NCI-H2196 (cell line): ENCODE data around the gene SOAT1.
"Not testable (repeated sequence)": the region's sequence is repeated elsewhere in the genome, so short reads cannot be mapped to it uniquely, and the experiment has no call there.

ENCODE experiments used
- DNase-seq: peaks from one replicate; lab custom pipeline; 2025; ENCODE audit not compliant: unreplicated experiment; lab: John Stamatoyannopoulos, UW

Gene SOAT1

DNA sequence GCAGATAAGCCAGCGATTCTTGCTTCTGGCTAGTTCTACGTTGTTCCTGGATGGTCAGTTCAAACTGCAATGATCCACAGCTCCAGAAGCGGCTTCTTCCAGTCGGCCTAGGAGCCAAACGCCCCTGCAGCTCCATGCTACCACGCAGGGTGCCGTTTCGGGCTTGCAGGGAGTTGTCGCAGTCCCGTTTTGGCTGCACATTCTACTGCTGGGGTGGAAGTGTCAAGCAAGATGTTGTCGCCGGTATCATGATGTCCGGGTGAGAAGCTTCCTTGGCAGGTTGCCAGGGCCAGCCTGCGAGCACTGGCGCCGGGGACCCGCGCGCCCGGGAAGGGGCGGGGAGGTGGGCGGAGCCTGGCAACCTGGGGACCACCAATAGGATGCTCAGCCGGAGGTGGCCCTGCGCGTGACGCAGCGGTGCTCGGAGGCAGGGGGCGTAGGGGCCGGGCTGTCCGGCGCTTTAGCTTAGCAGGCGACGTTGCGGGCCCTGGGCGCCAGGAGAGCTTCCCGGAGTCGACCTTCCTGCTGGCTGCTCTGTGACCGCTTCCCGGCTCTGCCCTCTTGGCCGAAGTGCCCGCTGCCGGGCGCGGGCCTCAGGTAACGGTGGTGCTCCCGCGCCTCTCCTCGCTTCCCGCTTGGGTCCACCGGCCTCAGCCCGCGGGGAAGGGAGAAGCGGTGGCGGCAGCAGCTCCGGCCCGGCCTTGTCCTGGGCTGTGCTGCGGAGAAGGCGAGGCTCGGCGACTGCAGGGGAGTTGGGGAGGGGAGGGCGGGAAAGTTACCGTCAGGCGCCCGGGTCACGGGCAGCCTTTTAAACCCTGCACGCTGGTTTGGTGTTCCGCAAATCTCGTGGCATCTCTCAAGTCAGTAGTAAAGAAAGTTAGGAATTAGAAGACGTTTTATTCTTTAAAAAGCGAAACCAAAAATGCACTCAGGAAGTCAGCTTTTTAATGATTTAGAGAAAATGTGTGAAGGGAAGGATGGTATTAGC lies at the start of gene SOAT1:
SOAT1 (plus strand) TSS at position 458 of the 988 bp plus-strand sequence. CDS start 8,888 bp downstream, outside the sequence.
- DNase-seq = peak; percentile 94

DNA sequence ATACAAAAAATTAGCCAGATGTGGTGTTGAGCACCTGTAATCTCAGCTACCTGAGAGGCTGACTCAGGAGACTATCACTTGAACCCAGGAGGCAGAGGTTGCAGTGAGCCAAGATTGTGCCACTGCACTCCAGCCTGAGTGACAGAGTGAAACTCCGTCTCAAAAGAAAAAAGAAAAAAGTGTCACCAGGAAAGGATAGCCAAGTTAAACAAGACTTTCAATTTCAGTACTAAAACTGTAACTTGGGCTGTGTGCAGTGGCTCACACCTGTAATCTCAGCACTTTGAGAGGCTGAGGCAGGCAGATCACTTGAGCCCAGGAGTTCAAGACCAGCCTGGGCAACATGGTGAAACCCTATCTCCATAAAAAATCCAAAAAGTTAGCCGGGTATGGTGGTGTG lies 48.2 kb upstream of the SOAT1 start:
- DNase-seq = not testable (repeated sequence)

DNA sequence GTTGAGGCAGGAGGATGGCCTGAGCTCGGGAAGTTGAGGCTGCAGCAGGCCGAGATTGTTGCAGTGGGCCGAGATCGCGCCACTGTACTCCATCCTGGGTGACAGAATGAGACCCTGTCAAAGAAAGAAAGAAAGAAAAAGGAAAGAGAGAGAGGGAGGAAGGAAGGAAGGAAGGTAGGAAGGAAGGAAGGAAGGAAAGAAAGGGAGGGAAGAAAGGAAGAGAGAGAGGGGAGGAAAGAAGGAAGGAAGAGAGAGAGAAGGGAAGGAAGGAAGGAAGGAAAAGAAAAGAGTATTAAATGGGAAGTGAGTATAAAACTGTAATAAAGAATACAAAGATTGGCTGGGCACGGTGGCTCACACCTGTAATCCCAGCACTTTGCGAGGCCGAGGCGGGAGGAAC lies 45.7 kb upstream of the SOAT1 start:
- no peak for DNase-seq

DNA sequence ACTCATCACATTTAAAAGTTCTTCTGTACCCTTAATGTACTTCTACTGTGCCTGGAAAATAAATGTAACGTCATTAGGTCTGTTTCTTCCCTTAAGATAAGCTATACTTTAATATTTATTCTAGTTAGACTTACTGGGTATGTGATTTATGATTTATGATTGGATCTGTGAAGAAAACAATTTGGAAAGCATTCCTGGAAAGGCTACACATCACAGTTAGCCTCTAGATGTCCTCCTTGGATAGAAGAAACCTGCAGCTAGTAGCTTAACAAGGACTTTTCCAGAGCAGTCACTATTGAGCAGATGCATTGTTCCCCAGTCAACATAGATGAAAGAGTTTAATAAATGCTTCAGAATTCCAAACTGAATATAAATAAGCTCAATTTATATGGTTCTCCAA lies 41.9 kb upstream of the SOAT1 start:
- no peak for DNase-seq

DNA sequence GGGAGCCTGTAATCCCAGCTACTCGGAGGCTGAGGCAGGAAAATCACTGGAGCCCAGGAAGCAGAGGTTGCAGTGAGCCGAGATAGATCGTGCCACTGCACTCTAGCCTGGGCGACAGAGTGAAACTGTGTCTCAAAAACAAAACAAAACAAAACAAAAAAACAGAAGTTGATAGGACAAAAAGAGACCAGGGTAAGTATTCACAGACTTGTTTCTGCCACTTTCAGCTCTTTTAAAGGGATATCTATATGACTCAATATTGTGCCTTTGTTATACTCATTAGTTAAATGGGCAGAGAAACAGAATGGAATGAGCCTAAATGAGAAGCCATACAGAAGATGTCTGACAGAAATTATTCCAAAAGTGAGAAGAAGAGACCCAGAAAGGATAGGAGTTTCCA lies 41.0 kb upstream of the SOAT1 start:
- no peak for DNase-seq

DNA sequence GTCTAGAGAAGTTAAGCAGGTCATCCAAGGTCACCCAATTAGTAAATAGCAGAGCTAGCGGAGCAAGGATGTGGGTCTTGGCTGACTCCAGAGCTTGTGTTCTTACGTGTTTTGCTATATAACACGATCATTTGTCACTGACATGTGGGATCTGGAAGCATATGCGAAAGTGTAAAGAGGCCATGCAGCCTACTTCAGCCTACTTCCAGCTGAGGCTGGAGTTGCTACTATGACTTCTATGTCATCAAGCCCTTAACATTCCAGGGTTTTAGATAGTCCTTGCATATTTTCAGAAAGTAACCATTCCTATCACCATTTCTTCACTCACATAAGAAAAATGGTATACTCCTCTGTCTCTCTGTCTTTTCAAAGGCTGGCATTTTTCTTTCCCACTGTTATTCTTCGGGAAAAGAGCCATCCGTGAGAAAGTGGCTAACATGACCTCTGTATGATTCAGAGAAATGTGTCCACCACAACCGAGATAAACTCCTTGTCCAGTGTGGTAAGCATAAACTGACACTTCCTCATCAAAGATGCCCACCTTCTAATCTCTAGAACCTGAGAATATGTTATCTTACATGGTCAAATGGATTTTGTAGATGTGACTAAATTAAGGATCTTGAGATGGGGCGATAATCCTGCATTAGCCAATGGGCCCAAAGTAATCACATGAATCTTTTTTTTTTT lies 40.2 kb upstream of the SOAT1 start:
- DNase-seq = no peak

DNA sequence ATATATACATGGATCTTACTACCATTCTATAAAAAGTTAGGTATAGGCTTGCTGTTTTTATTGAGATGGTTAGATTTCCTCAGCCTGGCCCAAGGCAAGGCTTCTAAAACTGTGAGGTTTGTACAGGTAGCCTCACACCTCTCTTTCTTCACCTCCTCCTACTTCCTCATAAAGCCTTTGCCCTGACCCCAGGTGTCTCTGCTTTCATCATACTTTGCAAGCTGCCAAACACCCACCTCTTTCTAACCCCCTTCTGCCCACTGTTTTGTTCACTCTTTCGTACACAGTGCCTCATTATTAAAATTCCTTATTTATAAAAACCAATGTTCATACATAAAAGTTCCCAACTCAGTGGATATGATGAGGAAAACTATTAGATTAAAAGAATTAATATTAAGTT lies 31.4 kb upstream of the SOAT1 start:
- no peak for DNase-seq

DNA sequence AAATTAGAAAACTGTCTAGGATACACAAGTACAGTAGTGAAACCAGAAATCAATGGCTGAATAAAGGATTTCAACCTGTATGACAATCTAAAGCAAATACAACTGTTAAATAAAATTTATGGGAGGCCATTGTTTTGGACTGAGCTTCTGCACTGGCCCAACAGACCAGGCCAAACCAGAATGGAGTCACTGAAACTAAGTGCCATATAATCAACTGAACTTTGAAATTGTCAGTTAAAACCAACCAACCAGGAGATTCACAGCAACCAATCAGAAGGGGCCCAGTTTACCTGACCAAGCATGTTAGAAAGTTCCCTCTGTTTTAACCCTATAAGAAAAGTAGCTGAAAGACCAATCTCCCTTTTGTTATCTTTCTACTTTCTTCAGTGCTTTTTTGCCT lies 30.5 kb upstream of the SOAT1 start:
- no peak for DNase-seq

DNA sequence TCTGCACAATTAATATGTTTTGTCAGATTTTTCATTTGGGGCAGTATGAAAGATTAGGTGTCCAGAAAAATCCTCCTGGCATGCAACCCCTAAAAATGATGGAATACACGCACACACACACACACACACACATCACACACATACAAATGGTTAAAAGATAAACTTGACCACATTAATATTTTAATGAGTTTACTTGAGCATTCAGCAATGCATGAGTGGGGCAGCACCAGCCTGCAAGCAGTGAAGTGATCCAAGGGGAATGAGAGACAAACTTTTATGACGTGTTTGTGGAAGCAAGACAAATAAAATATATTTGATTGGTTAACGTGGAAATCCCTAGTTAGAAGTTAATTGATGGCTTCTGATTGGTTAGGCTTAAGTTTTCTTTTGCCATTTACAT lies 29.1 kb upstream of the SOAT1 start:
- DNase-seq = no peak

DNA sequence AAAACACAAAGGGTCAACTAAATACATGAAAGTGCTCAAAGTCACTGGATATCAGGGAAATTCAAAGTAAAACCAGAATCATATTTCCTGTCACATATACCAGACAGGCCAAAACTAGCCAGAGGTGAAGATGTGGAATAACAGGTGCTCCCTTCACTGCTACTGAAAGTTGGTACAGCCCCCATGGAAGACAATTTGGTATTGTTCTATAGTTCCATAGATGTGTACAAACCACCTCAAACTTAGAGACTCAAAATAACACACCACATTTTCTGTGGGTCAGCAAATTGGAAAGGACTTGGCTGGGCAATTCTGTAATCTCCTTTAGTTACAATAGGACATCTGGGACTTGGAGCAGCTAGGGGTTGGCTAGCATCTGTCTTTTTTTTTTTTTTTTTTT lies 24.5 kb upstream of the SOAT1 start:
- no peak for DNase-seq

DNA sequence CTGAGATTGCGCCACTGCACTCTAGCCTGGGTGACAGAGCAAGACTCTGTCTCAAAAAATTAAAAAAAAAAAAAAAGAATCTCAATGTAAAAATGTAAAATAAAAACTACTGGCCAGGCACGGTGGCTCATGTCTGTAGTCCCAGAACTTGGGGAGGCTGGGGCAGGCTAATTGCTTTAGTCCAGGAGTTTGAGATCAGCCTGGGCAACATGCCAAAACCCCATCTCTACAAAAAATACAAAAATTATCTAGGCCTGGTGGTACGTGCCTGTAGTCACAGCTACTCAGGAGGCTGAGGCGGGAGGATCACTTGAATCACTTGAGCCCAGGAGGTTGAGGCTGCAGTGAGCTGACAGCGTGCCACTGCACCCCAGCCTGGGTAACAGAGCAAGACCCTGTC lies 19.2 kb upstream of the SOAT1 start:
- DNase-seq = not testable (repeated sequence)

DNA sequence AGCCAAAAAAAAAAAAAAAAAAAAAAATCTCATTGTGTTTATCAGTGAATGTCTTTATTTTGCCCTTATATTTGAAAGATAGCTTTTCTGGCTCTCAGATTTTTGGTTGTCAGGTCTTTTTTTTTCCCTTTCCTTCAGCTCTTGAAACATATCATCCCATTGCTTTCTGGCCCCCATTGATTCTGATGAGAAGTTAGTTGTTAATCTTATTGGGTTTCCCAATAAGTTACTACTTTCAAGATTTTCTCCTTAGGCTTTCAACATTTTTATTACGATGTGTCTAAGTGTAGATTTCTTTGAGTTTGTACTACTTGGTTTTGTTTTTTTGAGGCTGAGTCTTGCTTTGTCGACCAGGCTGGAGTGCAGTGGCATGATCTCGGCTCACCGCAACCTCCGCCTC lies 14.7 kb upstream of the SOAT1 start:
- no peak for DNase-seq

DNA sequence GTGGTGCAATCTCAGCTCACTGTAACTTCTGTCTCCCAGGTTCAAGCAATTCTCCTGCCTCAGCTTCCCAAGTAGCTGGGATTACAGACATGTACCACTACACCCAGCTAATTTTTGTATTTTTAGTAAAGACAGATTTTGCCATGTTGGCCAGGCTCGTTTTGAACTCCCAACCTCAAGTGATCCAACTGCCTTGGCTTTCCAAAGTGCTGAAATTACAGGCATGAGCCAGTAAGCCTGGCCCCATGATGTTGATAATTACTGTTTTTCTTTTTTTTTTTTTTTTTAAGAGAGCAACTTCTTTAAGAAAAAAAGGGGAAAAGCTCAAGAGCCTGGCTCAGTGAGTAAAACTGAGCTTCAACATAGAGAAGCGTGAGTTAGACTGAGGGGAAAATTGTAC lies 9.6 kb upstream of the SOAT1 start:
- no peak for DNase-seq

DNA sequence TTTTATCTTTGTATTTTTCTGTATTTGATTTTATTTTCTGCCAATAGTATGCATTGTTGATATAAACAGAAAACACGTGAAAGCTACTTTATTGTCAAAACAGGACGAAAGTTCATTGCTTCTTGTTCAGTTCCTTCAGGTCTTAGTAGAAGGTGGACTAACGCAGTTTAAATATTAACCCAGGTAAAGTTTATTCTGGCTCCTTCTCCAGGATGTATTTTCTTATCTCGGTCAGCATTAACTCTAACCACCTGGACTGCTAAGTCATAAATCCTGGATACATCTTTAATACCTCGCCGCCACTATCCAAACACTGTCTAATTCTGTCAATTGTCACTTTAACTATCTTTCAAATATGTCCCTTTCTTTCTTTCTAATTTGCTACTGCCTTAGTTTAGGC lies 5.7 kb upstream of the SOAT1 start:
- DNase-seq = no peak

DNA sequence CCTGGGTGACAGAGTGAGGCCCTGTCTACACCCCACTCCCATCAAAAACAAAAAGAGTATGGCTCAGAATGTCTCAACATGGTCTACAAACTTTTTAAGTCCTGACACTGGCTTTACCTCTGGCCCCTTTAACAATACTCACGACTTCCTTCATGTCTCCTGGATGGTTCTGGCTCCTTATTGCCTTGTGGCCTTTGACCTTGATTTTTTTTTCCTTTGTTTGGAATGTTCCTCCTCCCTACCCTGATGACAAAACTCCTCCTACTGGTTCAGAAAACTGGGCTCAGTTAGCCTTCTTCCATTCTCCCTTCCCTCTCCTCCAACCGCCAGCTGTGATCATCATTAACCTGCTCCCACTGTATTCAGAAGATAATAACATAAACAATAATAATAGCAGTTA lies 4.6 kb upstream of the SOAT1 start:
- DNase-seq = no peak

DNA sequence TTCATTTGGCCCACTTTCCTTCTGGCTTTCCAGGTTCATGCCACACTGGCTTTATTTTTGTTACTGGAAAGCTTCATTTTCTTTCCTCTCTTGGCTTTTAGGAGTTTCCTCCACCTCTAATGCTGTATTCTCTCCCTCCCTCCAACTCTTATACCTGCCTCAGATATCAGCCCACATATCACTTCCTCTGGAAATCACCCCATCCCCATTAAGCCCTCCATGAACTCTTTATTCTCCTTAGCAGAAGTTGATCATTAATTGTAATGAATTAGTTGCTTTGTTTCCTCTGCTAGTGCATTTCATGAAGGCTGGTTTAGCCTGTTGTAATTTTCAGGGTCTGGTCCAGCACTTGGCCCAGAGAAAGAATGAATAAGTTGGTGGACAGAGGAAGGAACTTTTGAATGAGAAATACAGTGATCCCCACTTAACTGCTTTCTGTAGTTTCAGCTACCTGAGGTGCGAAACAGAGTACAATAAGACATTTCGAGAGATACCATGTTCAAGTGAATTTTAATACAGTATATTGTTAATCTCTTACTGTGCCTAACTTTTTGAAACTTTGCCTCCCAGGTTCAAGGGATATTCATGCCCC lies 1.7 kb downstream of the SOAT1 start:
- DNase-seq = no peak

DNA sequence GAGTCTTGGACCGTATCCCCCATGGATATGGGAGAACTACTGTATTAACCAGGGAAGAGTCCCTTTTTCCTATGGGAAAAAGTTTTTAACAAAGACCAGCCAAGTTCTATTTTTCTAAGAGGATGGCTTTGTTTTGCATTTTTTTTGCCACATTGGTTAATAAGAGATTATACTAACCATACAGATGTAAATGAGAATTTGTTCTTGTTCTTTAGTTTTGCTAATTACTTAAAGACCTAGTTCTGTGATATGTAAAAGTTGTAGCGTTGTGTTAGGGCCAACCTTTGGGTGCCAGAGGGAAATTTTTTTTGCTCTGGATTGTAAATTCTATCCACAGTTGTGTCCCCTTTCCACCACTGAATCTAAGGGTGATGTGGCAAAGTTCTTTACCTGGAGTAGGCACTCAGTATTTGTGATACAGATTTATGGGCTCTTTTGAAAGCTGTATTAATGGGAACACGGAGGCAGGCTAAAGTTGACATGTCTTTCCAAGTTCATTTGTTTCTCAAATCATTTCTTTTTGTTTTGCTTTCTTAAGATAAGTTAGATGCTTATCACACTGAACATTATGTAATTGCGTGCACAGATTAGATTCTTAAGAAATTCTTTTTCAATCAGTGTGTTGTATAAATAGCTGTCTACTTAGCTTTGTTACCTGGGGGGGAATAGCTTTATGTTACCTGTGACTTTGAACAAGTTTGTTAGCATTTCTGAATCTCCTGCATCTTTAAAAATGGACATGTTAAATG lies 2.9 kb downstream of the SOAT1 start:
- no peak for DNase-seq

DNA sequence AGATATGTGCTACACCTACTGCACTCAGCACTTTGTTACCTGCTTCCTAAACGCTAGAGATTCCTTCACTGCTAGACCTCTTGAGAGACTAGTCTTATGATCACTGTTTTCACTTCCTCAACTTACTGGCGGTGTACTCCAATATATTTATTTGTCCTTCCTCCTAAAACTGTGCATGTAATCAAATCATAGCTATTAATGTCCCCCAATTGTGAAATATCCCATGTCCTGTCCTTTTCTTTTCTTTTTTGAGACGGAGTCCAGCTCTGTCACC lies 3.4 kb downstream of the SOAT1 start:
- no peak for DNase-seq

DNA sequence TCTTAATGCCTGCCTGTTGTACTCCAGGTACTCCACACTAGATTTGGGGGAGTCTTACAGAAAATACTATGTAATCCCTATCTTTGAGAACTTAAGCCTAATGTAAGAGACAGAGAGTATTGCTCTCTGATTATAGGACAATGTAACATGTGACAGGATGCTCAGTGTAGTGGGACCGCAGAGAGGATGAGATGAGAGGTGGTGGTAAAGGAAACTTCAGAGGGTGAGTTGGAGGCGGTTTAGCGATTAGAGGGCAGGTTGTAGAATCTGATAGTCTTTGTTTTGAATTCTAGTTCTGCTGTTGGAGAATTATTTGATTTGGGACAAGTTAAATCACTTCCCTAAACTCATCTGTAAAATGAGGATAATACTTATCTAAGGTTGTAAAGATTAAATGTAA lies 5.4 kb downstream of the SOAT1 start:
- DNase-seq = no peak

DNA sequence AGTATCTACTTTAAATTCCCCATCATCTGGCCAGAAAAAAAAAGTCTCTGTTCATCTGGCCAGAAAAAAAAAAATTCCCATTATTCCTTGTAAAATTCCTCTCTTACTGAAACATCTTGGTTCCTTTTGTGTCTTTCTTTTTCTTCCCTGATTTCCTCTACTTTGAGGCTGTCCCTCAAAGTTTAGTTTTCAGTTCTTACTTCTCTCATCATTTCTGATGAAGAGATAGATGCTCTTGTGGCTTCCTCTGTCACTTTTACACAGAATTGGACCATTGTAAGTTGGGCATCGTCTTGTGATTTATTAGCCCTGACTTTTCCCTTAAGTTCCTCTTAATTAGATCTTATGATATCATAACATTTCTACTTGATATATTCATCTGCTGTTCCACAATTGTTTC lies 6.5 kb downstream of the SOAT1 start:
- no peak for DNase-seq

DNA sequence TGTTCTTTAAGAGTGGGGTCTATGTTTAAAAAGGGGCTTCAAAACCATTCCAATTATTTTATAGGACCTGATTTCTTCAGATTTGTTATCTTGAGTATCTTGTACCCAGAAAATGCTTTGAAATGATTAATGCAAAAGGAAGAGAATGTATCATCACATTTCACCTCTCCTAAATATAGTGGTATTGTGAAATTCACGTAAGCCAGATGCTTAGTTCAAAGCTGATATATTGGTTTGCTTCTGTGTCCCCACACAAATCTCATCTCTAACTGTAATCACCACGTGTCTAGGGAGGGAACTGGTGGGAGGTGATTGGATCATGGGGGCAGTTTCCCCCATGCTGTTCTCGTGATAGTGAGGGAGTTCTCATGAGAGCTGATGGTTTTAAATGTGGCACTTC lies 8.5 kb downstream of the SOAT1 start:
- no peak for DNase-seq
